ENCODE results near the gene FAM118B.

The FAM118B gene

GRCh38 chr11:126310200-126310991 is 98.8 kb downstream of the FAM118B start:
- Histone ChIP-seq H3K36me3 (ENCODE audit: control insufficient read depth, insufficient read depth, low read length) (peaks cover 16% of the 10 kb centered on the region), H3K27ac (ENCODE audit: low read depth, low read length, severe bottlenecking) (no peak overlapping the region), H3K4me3 (ENCODE audit: extremely low read depth, insufficient read depth, low read length, poor library complexity, severe bottlenecking) (no peak overlapping the region), H3K4me1 (ENCODE audit: control insufficient read depth, insufficient read depth, low read length, poor library complexity, severe bottlenecking) (peaks cover 10% of the 10 kb centered on the region), H3K9me3 (ENCODE audit: control insufficient read depth, low read length) (no peaks in the 10 kb centered on the region)
- 71 to 75% methylated on average over 8 to 11 of the region's 12 CpGs for WGBS, 2 experiments (ENCODE audit: insufficient coverage in 2 of 2)

GRCh38 chr11:126310992-126311310 is 99.4 kb downstream of the FAM118B start:
- 88 to 95% methylated on average over 4 to 5 of the region's 6 CpGs for WGBS, 2 experiments (ENCODE audit: insufficient coverage in 2 of 2)
- H3K36me3 ChIP-seq (ENCODE audit: control insufficient read depth, insufficient read depth, low read length) = peaks cover 16% of the 10 kb centered on the region
- no peaks in the 10 kb centered on the region for H3K9me3 ChIP-seq (ENCODE audit: control insufficient read depth, low read length)
- peaks cover 10% of the 10 kb centered on the region for H3K4me1 ChIP-seq (ENCODE audit: control insufficient read depth, insufficient read depth, low read length, poor library complexity, severe bottlenecking)
- no peak overlapping the region for H3K27ac ChIP-seq (ENCODE audit: low read depth, low read length, severe bottlenecking)
- H3K4me3 ChIP-seq (ENCODE audit: extremely low read depth, insufficient read depth, low read length, poor library complexity, severe bottlenecking) = no peak overlapping the region

GRCh38 chr11:126311401-126312291 is 100.1 kb downstream of the FAM118B start:
- 94 to 96% methylated on average over 8 to 12 of the region's 14 CpGs for WGBS, 2 experiments (ENCODE audit: insufficient coverage in 2 of 2)
- Histone ChIP-seq H3K9me3 (ENCODE audit: control insufficient read depth, low read length) (no peaks in the 10 kb centered on the region), H3K27ac (ENCODE audit: low read depth, low read length, severe bottlenecking) (no peak overlapping the region), H3K36me3 (ENCODE audit: control insufficient read depth, insufficient read depth, low read length) (peaks cover 16% of the 10 kb centered on the region), H3K4me1 (ENCODE audit: control insufficient read depth, insufficient read depth, low read length, poor library complexity, severe bottlenecking) (peaks cover 10% of the 10 kb centered on the region), H3K4me3 (ENCODE audit: extremely low read depth, insufficient read depth, low read length, poor library complexity, severe bottlenecking) (no peak overlapping the region)

All from mesodermal cell (in vitro differentiated cells).